ENCODE results near the gene LIFR.

The LIFR gene

GRCh38 chr5:38576442-38576841, 20.0 kb upstream of the LIFR start (continued):
- TF ChIP-seq ZNF394 (tag by site-specific recombination; IDR thresholded peaks at IDR 0.05; ENCODE audit: borderline replicate concordance) (no peak), TCF7L2 (IDR thresholded peaks at IDR 0.05; ENCODE audit: borderline replicate concordance, low read depth, low read length) (no peak), ZNF548 (tag by site-specific recombination; IDR thresholded peaks at IDR 0.05) (no peak), ZNF266 (tag by site-specific recombination; IDR thresholded peaks at IDR 0.05; ENCODE audit: low read depth) (no peak), ZNF211 (tag by site-specific recombination; IDR thresholded peaks at IDR 0.05; ENCODE audit: low read depth) (no peak), SP3 (tag by site-specific recombination; IDR thresholded peaks at IDR 0.05) (no peak), MYNN (tag by site-specific recombination; IDR thresholded peaks at IDR 0.05; ENCODE audit: borderline replicate concordance) (no peak), ZNF837 (tag by site-specific recombination; IDR thresholded peaks at IDR 0.05) (no peak), ZNF140 (tag by site-specific recombination; IDR thresholded peaks at IDR 0.05) (no peak), SETDB1 (IDR thresholded peaks at IDR 0.05; ENCODE audit: insufficient read length, low read length) (no peak), ZXDB (tag by site-specific recombination; IDR thresholded peaks at IDR 0.05) (peak; percentile 70), ZFP37 (tag by site-specific recombination; IDR thresholded peaks at IDR 0.05) (0 out of 2 replicates have a peak, but pooled peaks have one; percentile 13), ZNF610 (tag by site-specific recombination; IDR thresholded peaks at IDR 0.05; ENCODE audit: borderline replicate concordance) (no peak), PRDM4 (tag by site-specific recombination; IDR thresholded peaks at IDR 0.05) (peak; percentile 86), ZNF596 (tag by site-specific recombination; IDR thresholded peaks at IDR 0.05) (0 out of 2 replicates have a peak, but pooled peaks have one; percentile 27), ZSCAN30 (tag by site-specific recombination; IDR thresholded peaks at IDR 0.05) (peak; percentile 57; the same call in 1 of the 2 replicates), ZNF629 (tag by site-specific recombination; IDR thresholded peaks at IDR 0.05) (peak; percentile 60; the same call in 1 of the 2 replicates), ZNF555 (tag by site-specific recombination; conservative IDR thresholded peaks at IDR 0.05) (no peak), ZNF324 (tag by site-specific recombination; IDR thresholded peaks at IDR 0.05) (no peak), ZNF404 (tag by site-specific recombination; IDR thresholded peaks at IDR 0.05) (no peak), ZNF350 (tag by site-specific recombination; IDR thresholded peaks at IDR 0.05) (no peak), ZNF184 (tag by site-specific recombination; IDR thresholded peaks at IDR 0.05) (peak; percentile 77), ZNF501 (tag by site-specific recombination; IDR thresholded peaks at IDR 0.05) (peak; percentile 51; the same call in 1 of the 2 replicates), ZNF157 (tag by site-specific recombination; IDR thresholded peaks at IDR 0.05) (no peak), ZNF692 (tag by site-specific recombination; IDR thresholded peaks at IDR 0.05) (no peak), ZNF747 (tag by site-specific recombination; IDR thresholded peaks at IDR 0.05) (no peak), YY2 (tag by site-specific recombination; IDR thresholded peaks at IDR 0.05) (no peak), ZNF76 (tag by site-specific recombination; IDR thresholded peaks at IDR 0.05; ENCODE audit: borderline replicate concordance, low read depth) (no peak), KLF1 (tag by site-specific recombination; IDR thresholded peaks at IDR 0.05) (no peak)
- TF ChIP-seq, protein P1, sequence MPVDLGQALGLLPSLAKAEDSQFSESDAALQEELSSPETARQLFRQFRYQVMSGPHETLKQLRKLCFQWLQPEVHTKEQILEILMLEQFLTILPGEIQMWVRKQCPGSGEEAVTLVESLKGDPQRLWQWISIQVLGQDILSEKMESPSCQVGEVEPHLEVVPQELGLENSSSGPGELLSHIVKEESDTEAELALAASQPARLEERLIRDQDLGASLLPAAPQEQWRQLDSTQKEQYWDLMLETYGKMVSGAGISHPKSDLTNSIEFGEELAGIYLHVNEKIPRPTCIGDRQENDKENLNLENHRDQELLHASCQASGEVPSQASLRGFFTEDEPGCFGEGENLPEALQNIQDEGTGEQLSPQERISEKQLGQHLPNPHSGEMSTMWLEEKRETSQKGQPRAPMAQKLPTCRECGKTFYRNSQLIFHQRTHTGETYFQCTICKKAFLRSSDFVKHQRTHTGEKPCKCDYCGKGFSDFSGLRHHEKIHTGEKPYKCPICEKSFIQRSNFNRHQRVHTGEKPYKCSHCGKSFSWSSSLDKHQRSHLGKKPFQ (tag by site-specific recombination; IDR thresholded peaks at IDR 0.05) = 0 out of 2 replicates have a peak, but pooled peaks have one; percentile 9
- TF ChIP-seq, protein P2, sequence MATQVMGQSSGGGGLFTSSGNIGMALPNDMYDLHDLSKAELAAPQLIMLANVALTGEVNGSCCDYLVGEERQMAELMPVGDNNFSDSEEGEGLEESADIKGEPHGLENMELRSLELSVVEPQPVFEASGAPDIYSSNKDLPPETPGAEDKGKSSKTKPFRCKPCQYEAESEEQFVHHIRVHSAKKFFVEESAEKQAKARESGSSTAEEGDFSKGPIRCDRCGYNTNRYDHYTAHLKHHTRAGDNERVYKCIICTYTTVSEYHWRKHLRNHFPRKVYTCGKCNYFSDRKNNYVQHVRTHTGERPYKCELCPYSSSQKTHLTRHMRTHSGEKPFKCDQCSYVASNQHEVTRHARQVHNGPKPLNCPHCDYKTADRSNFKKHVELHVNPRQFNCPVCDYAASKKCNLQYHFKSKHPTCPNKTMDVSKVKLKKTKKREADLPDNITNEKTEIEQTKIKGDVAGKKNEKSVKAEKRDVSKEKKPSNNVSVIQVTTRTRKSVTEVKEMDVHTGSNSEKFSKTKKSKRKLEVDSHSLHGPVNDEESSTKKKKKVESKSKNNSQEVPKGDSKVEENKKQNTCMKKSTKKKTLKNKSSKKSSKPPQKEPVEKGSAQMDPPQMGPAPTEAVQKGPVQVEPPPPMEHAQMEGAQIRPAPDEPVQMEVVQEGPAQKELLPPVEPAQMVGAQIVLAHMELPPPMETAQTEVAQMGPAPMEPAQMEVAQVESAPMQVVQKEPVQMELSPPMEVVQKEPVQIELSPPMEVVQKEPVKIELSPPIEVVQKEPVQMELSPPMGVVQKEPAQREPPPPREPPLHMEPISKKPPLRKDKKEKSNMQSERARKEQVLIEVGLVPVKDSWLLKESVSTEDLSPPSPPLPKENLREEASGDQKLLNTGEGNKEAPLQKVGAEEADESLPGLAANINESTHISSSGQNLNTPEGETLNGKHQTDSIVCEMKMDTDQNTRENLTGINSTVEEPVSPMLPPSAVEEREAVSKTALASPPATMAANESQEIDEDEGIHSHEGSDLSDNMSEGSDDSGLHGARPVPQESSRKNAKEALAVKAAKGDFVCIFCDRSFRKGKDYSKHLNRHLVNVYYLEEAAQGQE (tag by site-specific recombination; IDR thresholded peaks at IDR 0.05) = no peak
- TF ChIP-seq, protein P3, sequence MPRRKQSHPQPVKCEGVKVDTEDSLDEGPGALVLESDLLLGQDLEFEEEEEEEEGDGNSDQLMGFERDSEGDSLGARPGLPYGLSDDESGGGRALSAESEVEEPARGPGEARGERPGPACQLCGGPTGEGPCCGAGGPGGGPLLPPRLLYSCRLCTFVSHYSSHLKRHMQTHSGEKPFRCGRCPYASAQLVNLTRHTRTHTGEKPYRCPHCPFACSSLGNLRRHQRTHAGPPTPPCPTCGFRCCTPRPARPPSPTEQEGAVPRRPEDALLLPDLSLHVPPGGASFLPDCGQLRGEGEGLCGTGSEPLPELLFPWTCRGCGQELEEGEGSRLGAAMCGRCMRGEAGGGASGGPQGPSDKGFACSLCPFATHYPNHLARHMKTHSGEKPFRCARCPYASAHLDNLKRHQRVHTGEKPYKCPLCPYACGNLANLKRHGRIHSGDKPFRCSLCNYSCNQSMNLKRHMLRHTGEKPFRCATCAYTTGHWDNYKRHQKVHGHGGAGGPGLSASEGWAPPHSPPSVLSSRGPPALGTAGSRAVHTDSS (tag by site-specific recombination; IDR thresholded peaks at IDR 0.05) = no peak
